SH-SY5Y (cell line): ENCODE measurements around the gene ACER1.

Experiments used
- GATA2 ChIP-seq: IDR thresholded peaks from 2 replicates; pipeline ENCODE4 v1.6.1; 2011; ENCODE audit warnings: mild to moderate bottlenecking, low read depth, low read length
- GATA3 ChIP-seq: IDR thresholded peaks from 2 replicates; pipeline ENCODE4 v1.6.1; 2011; ENCODE audit warnings: low read depth, mild to moderate bottlenecking, low read length, moderate library complexity

- TF ChIP-seq GATA3 (no peak), GATA2 (no peak)
Observed at GRCh38 chr19:6298413-6298812, 35.0 kb downstream of the ACER1 start.
